VCaP (cell line): ENCODE results near the gene UQCRH.

Experiments
- H3K27ac ChIP-seq: fragments of 450-650 bp; 2 replicates; pipeline ENCODE4 v1.5.1; 2017
- TF ChIP-seq, protein P1 (sequence below): fragments of 450-650 bp; conservative IDR thresholded peaks from 2 replicates; pipeline ENCODE4 v1.5.1; 2017; ENCODE audit warnings: mild to moderate bottlenecking, moderate library complexity

The UQCRH gene

GRCh38 chr1:46275030-46275337 is 28.5 kb upstream of the UQCRH start:
- TF ChIP-seq, protein P1, sequence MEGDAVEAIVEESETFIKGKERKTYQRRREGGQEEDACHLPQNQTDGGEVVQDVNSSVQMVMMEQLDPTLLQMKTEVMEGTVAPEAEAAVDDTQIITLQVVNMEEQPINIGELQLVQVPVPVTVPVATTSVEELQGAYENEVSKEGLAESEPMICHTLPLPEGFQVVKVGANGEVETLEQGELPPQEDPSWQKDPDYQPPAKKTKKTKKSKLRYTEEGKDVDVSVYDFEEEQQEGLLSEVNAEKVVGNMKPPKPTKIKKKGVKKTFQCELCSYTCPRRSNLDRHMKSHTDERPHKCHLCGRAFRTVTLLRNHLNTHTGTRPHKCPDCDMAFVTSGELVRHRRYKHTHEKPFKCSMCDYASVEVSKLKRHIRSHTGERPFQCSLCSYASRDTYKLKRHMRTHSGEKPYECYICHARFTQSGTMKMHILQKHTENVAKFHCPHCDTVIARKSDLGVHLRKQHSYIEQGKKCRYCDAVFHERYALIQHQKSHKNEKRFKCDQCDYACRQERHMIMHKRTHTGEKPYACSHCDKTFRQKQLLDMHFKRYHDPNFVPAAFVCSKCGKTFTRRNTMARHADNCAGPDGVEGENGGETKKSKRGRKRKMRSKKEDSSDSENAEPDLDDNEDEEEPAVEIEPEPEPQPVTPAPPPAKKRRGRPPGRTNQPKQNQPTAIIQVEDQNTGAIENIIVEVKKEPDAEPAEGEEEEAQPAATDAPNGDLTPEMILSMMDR = no peak
- H3K27ac ChIP-seq = no peak overlapping the region

DNA sequence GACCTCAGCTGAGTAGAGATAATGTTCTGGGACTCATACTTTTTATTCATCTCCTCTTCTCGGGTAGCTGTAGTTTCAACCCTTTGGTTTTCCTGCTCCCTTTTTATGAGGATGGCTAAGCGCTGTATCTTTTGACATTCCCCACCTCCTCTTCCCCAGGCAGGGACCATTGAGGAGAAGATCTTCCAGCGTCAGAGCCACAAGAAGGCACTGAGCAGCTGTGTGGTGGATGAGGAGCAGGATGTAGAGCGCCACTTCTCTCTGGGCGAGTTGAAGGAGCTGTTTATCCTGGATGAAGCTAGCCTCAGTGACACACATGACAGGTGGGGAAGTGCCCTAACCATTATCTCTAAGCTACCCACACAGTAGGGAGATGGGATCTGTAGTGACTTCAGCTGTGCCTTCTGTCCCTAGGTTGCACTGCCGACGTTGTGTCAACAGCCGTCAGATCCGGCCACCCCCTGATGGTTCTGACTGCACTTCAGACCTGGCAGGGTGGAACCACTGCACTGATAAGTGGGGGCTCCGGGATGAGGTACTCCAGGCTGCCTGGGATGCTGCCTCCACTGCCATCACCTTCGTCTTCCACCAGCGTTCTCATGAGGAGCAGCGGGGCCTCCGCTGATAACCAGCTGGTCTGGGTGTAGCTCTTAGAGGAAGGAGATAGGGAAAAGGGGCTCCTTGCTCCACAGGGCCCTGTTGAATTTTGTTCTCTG is 25.7 kb upstream of the UQCRH start:
- H3K27ac ChIP-seq = no peak overlapping the region
- TF ChIP-seq, protein P1 = no peak

DNA sequence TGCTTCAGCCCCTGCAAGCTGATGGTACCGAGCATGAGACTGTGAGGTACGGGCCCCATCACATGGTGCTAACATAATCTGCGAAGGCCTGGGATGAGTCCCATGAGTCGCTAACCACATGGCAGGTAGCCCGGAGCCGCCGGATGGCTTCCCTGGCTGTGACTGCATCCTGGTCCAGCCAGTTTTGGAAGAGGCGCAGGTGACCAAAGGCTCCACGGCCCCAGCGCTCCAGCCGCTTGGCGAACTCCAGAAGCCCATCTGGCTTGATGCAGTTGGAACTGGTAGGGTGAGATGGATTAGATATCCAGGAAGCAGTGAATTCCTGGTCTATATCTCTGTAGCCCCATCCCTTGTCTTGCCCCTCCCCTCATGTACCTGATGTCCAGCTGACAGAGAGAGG is 24.7 kb upstream of the UQCRH start:
- H3K27ac ChIP-seq = no peak overlapping the region
- TF ChIP-seq, protein P1 = no peak

- H3K27ac ChIP-seq = no peak overlapping the region
Measured at GRCh38 chr1:46280092-46280491, 23.4 kb upstream of the UQCRH start.

GRCh38 chr1:46281021-46281420 is 22.5 kb upstream of the UQCRH start:
- no peak overlapping the region for H3K27ac ChIP-seq
- TF ChIP-seq, protein P1 = no peak

More at GRCh38 chr1:46280092-46280491, 23.4 kb upstream of the UQCRH start:
- TF ChIP-seq, protein P1 = no peak

GRCh38 chr1:46284058-46284457 is 19.4 kb upstream of the UQCRH start:
- no peak overlapping the region for H3K27ac ChIP-seq
- TF ChIP-seq, protein P1 = no peak

GRCh38 chr1:46284597-46285564 is 18.6 kb upstream of the UQCRH start:
- H3K27ac ChIP-seq = no peak overlapping the region
- TF ChIP-seq, protein P1 = no peak
